GM12878 (cell line): Measurements from ENCODE around the gene SORCS1. TPM values are rescaled to one million over a fixed set of nuclear protein-coding genes. Genes with fewer than 3 reads are reported as not detected.

ENCODE experiments used
- ATAC-seq: fragments of 200-7000 bp; cut with Tn5 transposase; 3 replicates; pipeline ENCODE4 v1.9.1; 2020; ENCODE audit warnings: mild to moderate bottlenecking, moderate library complexity
- BruUV-seq: library from RNA; stranded (reverse); fragments of 400-500 nt; replicated peaks from 2 replicates; lab custom pipeline; 2021; lab: Mats Ljungman, UMichigan
- CTCF ChIA-PET: fragments of 300-600 bp; sonication (Branson Sonifier 250); formaldehyde crosslinking; extraction: SDS; loops from one replicate; lab custom pipeline; 2021; ENCODE audit warnings: inconsistent platforms; lab: Yijun Ruan, JAX
- POLR2A ChIA-PET: fragments of 350-600 bp; formaldehyde crosslinking; extraction: SDS; loops from one replicate; lab custom pipeline; 2021; ENCODE audit warnings: inconsistent platforms; lab: Charles Lee
- RAD21 ChIA-PET: fragments of 300-600 bp; sonication (Branson Sonifier 250); formaldehyde crosslinking; loops from one replicate; lab custom pipeline; 2023; ENCODE audit warnings: antibody characterized with exemption; ENCODE audit not compliant: unreplicated experiment; lab: Charles Lee
- SMC1A ChIA-PET: fragments of 300-600 bp; sonication (Branson Sonifier 250); formaldehyde crosslinking; loops from one replicate; lab custom pipeline; 2023; ENCODE audit not compliant: unreplicated experiment, uncharacterized antibody; lab: Charles Lee
- DNase-seq: peaks from one replicate; pipeline ENCODE4 v3.0.0-alpha.2; 2011; ENCODE audit warnings: low read depth, low spot score
- FAIRE-seq: peaks from 3 replicates; lab custom pipeline; 2011; peaks lifted over from hg19 to GRCh38; lab: Jason Lieb, UNC
- H2AFZ ChIP-seq: 2 replicates; pipeline ENCODE4 v1.6.0; 2011; ENCODE audit warnings: low read depth, low read length, control low read depth; ENCODE audit not compliant: control insufficient read depth
- H3K27ac ChIP-seq: 2 replicates; pipeline ENCODE4 v1.5.1; 2011; ENCODE audit warnings: control low read depth; ENCODE audit not compliant: control insufficient read depth, insufficient read depth
- H3K27me3 ChIP-seq, 2 experiments: replicated peaks in 1 of 2; 2 replicates each; pipeline versions ENCODE4 v1.6.0 to v1.6.1; 2011; ENCODE audit warnings: low read length in 1 of 2; ENCODE audit not compliant: control insufficient read depth in 2 of 2, insufficient read depth in 2 of 2
- H3K36me3 ChIP-seq, 2 experiments: 2 replicates each; pipeline ENCODE4 v1.5.1; 2011; ENCODE audit warnings: low read length in 1 of 2; ENCODE audit not compliant: control insufficient read depth in 2 of 2, insufficient read depth in 2 of 2
- H3K4me1 ChIP-seq: 2 replicates; pipeline ENCODE4 v1.6.1; 2011; ENCODE audit warnings: mild to moderate bottlenecking, low read length, moderate library complexity, mixed read lengths; ENCODE audit not compliant: control insufficient read depth, insufficient read depth
- H3K4me2 ChIP-seq: 2 replicates; pipeline ENCODE4 v1.6.0; 2011; ENCODE audit warnings: control low read depth; ENCODE audit not compliant: control insufficient read depth, insufficient read depth
- H3K4me3 ChIP-seq: fragments of 200-600 bp; sonication (generic); 2 replicates; pipeline ENCODE4 v1.5.1; 2016
- H3K79me2 ChIP-seq: 2 replicates; pipeline ENCODE4 v1.6.0; 2011; ENCODE audit warnings: low read length; ENCODE audit not compliant: control insufficient read depth, insufficient read depth
- H3K9ac ChIP-seq: 2 replicates; pipeline ENCODE4 v1.8.0; 2011; ENCODE audit warnings: low read length, control low read depth, mixed read lengths; ENCODE audit not compliant: control insufficient read depth, insufficient read depth
- H3K9me3 ChIP-seq: replicated peaks from 3 replicates; pipeline ENCODE4 v1.5.1; 2011; ENCODE audit warnings: mild to moderate bottlenecking, low read length; ENCODE audit not compliant: control insufficient read depth, insufficient read depth
- H4K20me1 ChIP-seq: 2 replicates; pipeline ENCODE4 v1.6.0; 2011; ENCODE audit not compliant: control insufficient read depth, insufficient read depth
- CEBPB ChIP-seq, 2 experiments: fragments of 150-350 bp in 1 of 2; IDR thresholded peaks; 2 replicates each; pipeline ENCODE4 v1.6.1; 2012 to 2014; ENCODE audit warnings: low read depth in 2 of 2, low read length in 2 of 2, borderline replicate concordance in 1 of 2, inconsistent platforms in 1 of 2
- HCFC1 ChIP-seq: fragments of 150-350 bp; IDR thresholded peaks from 2 replicates; pipeline ENCODE4 v1.6.1; 2014; ENCODE audit warnings: low read length
- HDAC2 ChIP-seq: fragments of 200-600 bp; sonication (generic); IDR thresholded peaks from 2 replicates; pipeline ENCODE4 v1.6.1; 2017
- RAD51 ChIP-seq: fragments of 450-650 bp; IDR thresholded peaks from 2 replicates; pipeline ENCODE4 v1.6.1; 2016; ENCODE audit warnings: moderate library complexity, mild to moderate bottlenecking, inconsistent platforms
- SUPT20H ChIP-seq: IDR thresholded peaks from 2 replicates; pipeline ENCODE4 v1.6.1; 2011; ENCODE audit warnings: low read depth, mild to moderate bottlenecking, low read length, moderate library complexity, borderline replicate concordance; ENCODE audit not compliant: control insufficient read depth
- SUZ12 ChIP-seq: fragments of 200-600 bp; sonication (generic); IDR thresholded peaks from one replicate; pipeline ENCODE4 v1.6.1; 2018; ENCODE audit warnings: antibody characterized with exemption, mild to moderate bottlenecking; ENCODE audit not compliant: unreplicated experiment
- WGBS: methylation state at CpG from one replicate; pipeline ENCODE4 v1.1.6; 2016; ENCODE audit warnings: low lambda C conversion rate; ENCODE audit not compliant: insufficient replicate concordance, insufficient coverage; ENCODE audit errors: missing lambda C conversion rate; 5-methylcytosine and 5-hydroxymethylcytosine counted together
- in situ Hi-C: fragments of 300-500 bp; cut with MboI; formaldehyde crosslinking; loops from 9 replicates; pipeline ENCODE4 v1.14.3; 2018; ENCODE audit warnings: mixed read lengths
- intact Hi-C: fragments of 100-400 bp; cut with micrococcal nuclease; formaldehyde crosslinking; loops from one replicate; pipeline ENCODE4 v1.14.2; 2022; ENCODE audit not compliant: unreplicated experiment
- polyA plus RNA-seq, 11 experiments: library from polyadenylated mRNA; depleted of rRNA in 4 of 11; unstranded in 6 of 11; stranded (reverse) in 5 of 11; fragments of >200 nt; fragmentation: Nextera tagmentation in 4 of 11; fragmentation: Illumina TruSeq in 1 of 11; extraction: Ambion mirVana in 4 of 11; extraction: Trizol in 1 of 11; gene quantifications; 1 replicate in 1 of 11; 2 replicates in 10 of 11; pipeline versions ENCODE4 v1.2.1 to v1.2.3, GENCODE V29; 2011 to 2016; ENCODE audit warnings: inconsistent platforms in 2 of 11, missing spikeins in 2 of 11, low read depth in 1 of 11
- total RNA-seq, 4 experiments: library from RNA; depleted of rRNA in 3 of 4; stranded (reverse); fragments of >200 nt in 3 of 4; fragmentation: Illumina TruSeq in 1 of 4; extraction: Trizol in 1 of 4; gene quantifications; 2 replicates each; pipeline versions ENCODE4 v1.2.1 to v1.2.3, GENCODE V29; 2013 to 2021

SORCS1 gene
- total and polyA plus RNA-seq, 10 of the 15 experiments (the other 5 are each of a cell fraction or from before 2014, with no cell fraction given), result 0.02 to 9.6 (median 0.06) TPM; not detected in 3

- Histone ChIP-seq H3K4me1 (no peaks in the 10 kb centered on the region), H3K27me3 (no peaks in the 10 kb centered on the region), H3K36me3 (no peaks in the 10 kb centered on the region), H3K27ac (no peak overlapping the region), H3K4me2 (no peak overlapping the region), H3K9me3 (no peaks in the 10 kb centered on the region), H3K79me2 (no peaks in the 10 kb centered on the region), H3K4me3 (no peak overlapping the region), H2AFZ (no peak overlapping the region), H4K20me1 (no peaks in the 10 kb centered on the region), H3K9ac (no peak overlapping the region)
- RAD21 ChIA-PET, result no interaction called here
- POLR2A ChIA-PET, result no interaction called here
- ATAC-seq, result no peak
- WGBS, result 50% methylated on average over 2 of the region's 2 CpGs
- no peak for DNase-seq
- no peak for FAIRE-seq
- no peak for TF ChIP-seq CEBPB (IDR thresholded peaks at IDR 0.05; ENCODE audit: borderline replicate concordance in 1 of 2, low read depth in 2 of 2, low read length in 2 of 2)
- no peak for TF ChIP-seq HDAC2
- CTCF ChIA-PET, result no interaction called here
- intact Hi-C loops (no loop called here), in situ Hi-C loops (no loop called here)
- SMC1A ChIA-PET, result no interaction called here
- BruUV-seq, result no TSS peak
These were observed 334.5 kb downstream of the SORCS1 start for GRCh38 chr10:106830006-106830405.

GRCh38 chr10:106826716-106827115, 337.8 kb downstream of the SORCS1 start:
- Histone ChIP-seq H3K36me3 (no peaks in the 10 kb centered on the region), H2AFZ (no peak overlapping the region), H3K27me3 (no peaks in the 10 kb centered on the region; a peak in 1 of 4 replicates), H3K4me3 (no peak overlapping the region), H3K4me2 (no peak overlapping the region), H3K9me3 (no peaks in the 10 kb centered on the region), H3K4me1 (no peaks in the 10 kb centered on the region), H4K20me1 (no peaks in the 10 kb centered on the region), H3K9ac (no peak overlapping the region), H3K79me2 (no peaks in the 10 kb centered on the region), H3K27ac (no peak overlapping the region)
- intact Hi-C loops (no loop called here), in situ Hi-C loops (no loop called here)
- ChIA-PET RAD21 (interaction anchor here (0.6 kb wide), 1 partner anchor 46 kb away, joined by 3 read pairs; no protein-coding TSS in a partner anchor), SMC1A (interaction anchor here (0.6 kb wide), 1 partner anchor 317 kb away, joined by 3 read pairs; no protein-coding TSS in a partner anchor), CTCF (interaction anchor here (0.6 kb wide), 1 partner anchor 40 kb away, joined by 6 read pairs; no protein-coding TSS in a partner anchor), POLR2A (no interaction called here)
- no peak for DNase-seq
- TF ChIP-seq SUZ12, result no peak
- TF ChIP-seq SUPT20H, result no peak
- no peak for TF ChIP-seq HCFC1
- no peak for TF ChIP-seq RAD51
- no peak for FAIRE-seq
- WGBS, result 11% methylated on average over 1 of the region's 1 CpG
- ATAC-seq, result no peak
- no TSS peak for BruUV-seq
